Measurements from ENCODE around the gene RIPK1.

DNA sequence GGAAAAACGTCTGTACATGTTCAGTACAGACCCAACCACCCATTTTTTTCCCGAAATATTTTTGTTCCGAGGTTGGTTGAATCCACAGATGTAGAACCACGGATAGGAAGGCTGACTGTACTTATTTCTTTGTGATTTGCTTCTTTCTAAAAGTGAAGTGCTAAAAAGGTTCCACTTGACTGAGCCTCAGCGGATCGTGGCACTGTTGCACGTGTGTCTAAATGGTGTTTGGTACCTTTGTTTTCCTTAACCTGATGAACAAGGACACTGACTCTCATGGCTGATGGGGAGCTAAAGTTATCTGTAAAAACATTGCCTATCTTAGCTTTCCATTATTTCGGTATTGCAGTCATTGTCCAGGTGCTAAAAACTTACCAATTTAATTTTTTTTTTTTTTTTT is 56.4 kb downstream of the RIPK1 start:
- TF ChIP-seq POLR2AphosphoS5 (IDR thresholded peaks at IDR 0.05; ENCODE audit: low read depth) = no peak
- TF ChIP-seq, protein P1, sequence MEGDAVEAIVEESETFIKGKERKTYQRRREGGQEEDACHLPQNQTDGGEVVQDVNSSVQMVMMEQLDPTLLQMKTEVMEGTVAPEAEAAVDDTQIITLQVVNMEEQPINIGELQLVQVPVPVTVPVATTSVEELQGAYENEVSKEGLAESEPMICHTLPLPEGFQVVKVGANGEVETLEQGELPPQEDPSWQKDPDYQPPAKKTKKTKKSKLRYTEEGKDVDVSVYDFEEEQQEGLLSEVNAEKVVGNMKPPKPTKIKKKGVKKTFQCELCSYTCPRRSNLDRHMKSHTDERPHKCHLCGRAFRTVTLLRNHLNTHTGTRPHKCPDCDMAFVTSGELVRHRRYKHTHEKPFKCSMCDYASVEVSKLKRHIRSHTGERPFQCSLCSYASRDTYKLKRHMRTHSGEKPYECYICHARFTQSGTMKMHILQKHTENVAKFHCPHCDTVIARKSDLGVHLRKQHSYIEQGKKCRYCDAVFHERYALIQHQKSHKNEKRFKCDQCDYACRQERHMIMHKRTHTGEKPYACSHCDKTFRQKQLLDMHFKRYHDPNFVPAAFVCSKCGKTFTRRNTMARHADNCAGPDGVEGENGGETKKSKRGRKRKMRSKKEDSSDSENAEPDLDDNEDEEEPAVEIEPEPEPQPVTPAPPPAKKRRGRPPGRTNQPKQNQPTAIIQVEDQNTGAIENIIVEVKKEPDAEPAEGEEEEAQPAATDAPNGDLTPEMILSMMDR (IDR thresholded peaks at IDR 0.05; ENCODE audit: insufficient read depth, low read length) = no peak
- TF ChIP-seq GABPA (IDR thresholded peaks at IDR 0.05; ENCODE audit: low read depth) = no peak
